Adrenal gland (tissue), 5 donors: ENCODE data around the gene EHBP1.

Experiments
- POLR2A ChIP-seq, 2 donors: fragments of 450-650 bp; IDR thresholded peaks; one replicate each; pipeline ENCODE4 v1.6.1; 2017; ENCODE audit warnings: antibody characterized with exemption in 2 of 2, mild to moderate bottlenecking in 2 of 2, moderate library complexity in 1 of 2
- TF ChIP-seq, protein P1 (sequence below), 6 experiments: fragments of 450-650 bp in 4 of 6; fragments of 200-600 bp in 2 of 6; sonication (generic) in 1 of 6; IDR thresholded peaks; 1 replicate in 5 of 6; 2 replicates in 1 of 6; pipeline versions ENCODE4 v1.5.1 to v1.8.0; 2016 to 2021; ENCODE audit warnings: antibody characterized with exemption in 6 of 6, mild to moderate bottlenecking in 2 of 6, moderate library complexity in 1 of 6
- donor health status: DM: no; HTN: no; CAD: no.

DNA sequence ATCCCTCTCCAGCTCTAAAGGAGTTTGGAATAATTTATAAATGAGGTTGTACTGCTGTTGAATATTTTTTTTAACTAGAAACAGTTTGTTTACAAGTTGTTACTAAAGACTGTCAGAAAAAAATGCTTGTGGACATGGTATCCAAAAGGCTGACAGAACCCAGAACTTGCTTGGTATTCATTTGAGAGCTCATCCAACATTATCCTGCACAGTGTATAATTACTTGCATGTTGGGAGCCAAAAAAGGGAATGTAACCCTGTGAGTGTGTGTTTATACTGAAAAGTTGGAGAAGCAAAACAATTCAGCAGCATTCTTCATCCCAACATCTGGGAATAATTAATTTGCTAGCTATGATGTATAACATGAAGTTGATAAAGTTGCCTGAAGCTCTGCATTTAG, 42.1 kb upstream of the EHBP1 start:
- TF ChIP-seq, protein P1, sequence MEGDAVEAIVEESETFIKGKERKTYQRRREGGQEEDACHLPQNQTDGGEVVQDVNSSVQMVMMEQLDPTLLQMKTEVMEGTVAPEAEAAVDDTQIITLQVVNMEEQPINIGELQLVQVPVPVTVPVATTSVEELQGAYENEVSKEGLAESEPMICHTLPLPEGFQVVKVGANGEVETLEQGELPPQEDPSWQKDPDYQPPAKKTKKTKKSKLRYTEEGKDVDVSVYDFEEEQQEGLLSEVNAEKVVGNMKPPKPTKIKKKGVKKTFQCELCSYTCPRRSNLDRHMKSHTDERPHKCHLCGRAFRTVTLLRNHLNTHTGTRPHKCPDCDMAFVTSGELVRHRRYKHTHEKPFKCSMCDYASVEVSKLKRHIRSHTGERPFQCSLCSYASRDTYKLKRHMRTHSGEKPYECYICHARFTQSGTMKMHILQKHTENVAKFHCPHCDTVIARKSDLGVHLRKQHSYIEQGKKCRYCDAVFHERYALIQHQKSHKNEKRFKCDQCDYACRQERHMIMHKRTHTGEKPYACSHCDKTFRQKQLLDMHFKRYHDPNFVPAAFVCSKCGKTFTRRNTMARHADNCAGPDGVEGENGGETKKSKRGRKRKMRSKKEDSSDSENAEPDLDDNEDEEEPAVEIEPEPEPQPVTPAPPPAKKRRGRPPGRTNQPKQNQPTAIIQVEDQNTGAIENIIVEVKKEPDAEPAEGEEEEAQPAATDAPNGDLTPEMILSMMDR (IDR thresholded peaks at IDR 0.05): no peak
- TF ChIP-seq POLR2A (IDR thresholded peaks at IDR 0.05): no peak
